Measurements from ENCODE around the gene TMEM168. TPM values are rescaled to one million over a fixed set of nuclear protein-coding genes. Genes with fewer than 3 reads are reported as not detected.
"Not testable (repeated sequence)": the region's sequence is repeated elsewhere in the genome, so short reads cannot be mapped to it uniquely, and the experiment has no call there.

TMEM168 gene
- total RNA-seq, 2 donors from 2014 or later = 16.9 to 27.3 TPM

GRCh38 chr7:112731324-112731723, 58.9 kb downstream of the TMEM168 start:
- intact Hi-C loops (cut with DNase I); DNase-seq; ATAC-seq: not testable (repeated sequence)

DNA sequence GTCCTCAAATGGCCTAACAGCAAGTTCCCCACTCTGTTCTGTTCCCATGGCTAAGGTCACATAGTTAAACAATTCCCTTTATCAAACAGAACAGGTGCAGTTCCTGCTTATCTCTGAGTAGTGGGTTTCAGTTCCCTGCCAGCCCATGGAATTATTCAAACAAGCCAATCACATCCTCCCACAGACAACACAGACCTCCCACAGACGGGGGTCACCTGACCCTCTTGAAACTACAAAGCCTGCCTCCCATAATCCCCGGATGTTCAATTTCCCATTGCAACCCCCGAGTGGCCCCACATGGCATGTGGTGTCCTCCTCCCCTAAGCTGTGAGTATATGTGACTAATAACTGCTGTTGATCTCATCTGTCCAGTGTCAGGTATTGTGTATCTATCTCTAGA, 64.1 kb downstream of the TMEM168 start:
- intact Hi-C loops (cut with DNase I) = no loop called here
- ATAC-seq = no peak

GRCh38 chr7:112723416-112723815, 66.8 kb downstream of the TMEM168 start:
- no peak for DNase-seq
- intact Hi-C loops (cut with DNase I) = no loop called here

More for the DNA sequence above, 64.1 kb downstream of the TMEM168 start:
- no peak for DNase-seq

DNA sequence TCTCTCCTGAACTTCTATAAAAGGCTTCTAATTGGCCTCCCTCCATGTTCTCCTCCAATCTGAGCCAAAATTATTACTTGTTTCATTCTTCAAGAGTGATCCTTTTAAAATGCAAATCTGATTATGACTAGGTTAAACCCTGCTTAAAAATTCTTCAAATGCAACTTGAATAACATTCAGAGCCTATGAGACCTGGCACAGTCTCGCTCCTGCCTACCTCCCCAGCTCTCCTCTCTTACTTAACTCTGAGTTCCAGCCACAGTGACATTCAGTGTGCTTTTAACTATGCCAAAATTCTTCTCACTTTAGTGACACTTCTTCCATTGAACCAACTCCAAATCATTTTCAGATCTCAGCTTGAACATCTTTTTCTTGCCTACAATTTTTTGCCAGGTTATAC, 68.8 kb downstream of the TMEM168 start:
- no peak for ATAC-seq
- DNase-seq = no peak
- intact Hi-C loops (cut with DNase I) = no loop called here

More at GRCh38 chr7:112723416-112723815, 66.8 kb downstream of the TMEM168 start:
- no peak for ATAC-seq

DNA sequence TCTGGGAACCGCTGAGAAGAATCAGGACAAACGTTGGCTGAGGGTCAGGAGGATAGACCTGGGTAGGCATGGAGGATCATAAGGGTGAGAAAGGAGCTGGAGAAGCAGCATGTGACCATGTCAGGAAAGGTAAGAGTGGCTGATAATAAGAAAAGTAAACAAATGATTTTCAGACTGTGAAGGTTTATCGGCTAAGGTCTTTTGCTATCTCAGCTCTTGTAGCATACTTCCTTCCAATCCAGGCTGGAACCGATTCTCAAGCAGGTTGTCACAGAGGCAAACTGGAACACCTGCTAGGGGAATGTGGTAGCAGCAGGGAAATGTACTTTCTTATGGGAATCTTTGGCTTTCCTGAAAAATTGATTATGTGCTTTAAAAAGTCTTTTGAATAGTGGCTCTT, 74.7 kb downstream of the TMEM168 start:
- intact Hi-C loops (cut with DNase I) = no loop called here
- ATAC-seq (no peak), DNase-seq (no peak)

- DNase-seq = no peak
- ATAC-seq = no peak
- intact Hi-C loops (cut with DNase I) = no loop called here
These were observed 75.3 kb downstream of the TMEM168 start for GRCh38 chr7:112714917-112715316.
